ENCODE results near the gene VAPA.
"Not testable (repeated sequence)": the region's sequence is repeated elsewhere in the genome, so short reads cannot be mapped to it uniquely, and the experiment has no call there.

- TF ChIP-seq CTCF (IDR thresholded peaks at IDR 0.05 in 2 of 3, conservative IDR thresholded peaks at IDR 0.05 in 1 of 3; ENCODE audit: insufficient read depth in 2 of 3, low read depth in 1 of 3, low read length in 3 of 3); RBM15 (IDR thresholded peaks at IDR 0.05; ENCODE audit: insufficient read depth, low read length): not testable (repeated sequence)
These were observed 16.0 kb upstream of the VAPA start for GRCh38 chr18:9897787-9898291.
